Activated CD4-positive, alpha-beta memory T cell treated with anti-CD3 and anti-CD28 coated beads for 36 hours (primary cell): ENCODE results near the gene THAP8. TPM values are rescaled to one million over a fixed set of nuclear protein-coding genes. Genes with fewer than 3 reads are reported as not detected.

Source experiments
- CTCF ChIA-PET: fragments of 350-600 bp; sonication (Branson Sonifier 250); formaldehyde crosslinking; loops from one replicate; lab custom pipeline; 2021; ENCODE audit warnings: antibody characterized with exemption, inconsistent platforms; lab: Charles Lee
- POLR2A ChIA-PET: fragments of 350-600 bp; sonication (Branson Sonifier 250); formaldehyde crosslinking; loops from one replicate; lab custom pipeline; 2021; ENCODE audit warnings: antibody characterized with exemption; lab: Charles Lee
- DNase-seq: peaks from one replicate; pipeline ENCODE4 v3.0.0-alpha.2; 2020
- H3K27ac Mint-ChIP-seq: one replicate; pipeline ENCODE4 v1.8.0; 2021; ENCODE audit warnings: mixed read lengths
- H3K27me3 Mint-ChIP-seq: one replicate; pipeline ENCODE4 v1.8.0; 2021; ENCODE audit warnings: mixed read lengths
- H3K36me3 Mint-ChIP-seq: one replicate; pipeline ENCODE4 v1.8.0; 2021; ENCODE audit warnings: mixed read lengths
- H3K4me1 Mint-ChIP-seq: one replicate; pipeline ENCODE4 v1.8.0; 2021; ENCODE audit warnings: low read depth, mixed read lengths
- H3K4me3 Mint-ChIP-seq: one replicate; pipeline ENCODE4 v1.8.0; 2021; ENCODE audit warnings: mild to moderate bottlenecking, mixed read lengths
- H3K9me3 Mint-ChIP-seq: one replicate; pipeline ENCODE4 v1.8.0; 2021; ENCODE audit warnings: mixed read lengths
- intact Hi-C: fragments of 100-400 bp; cut with micrococcal nuclease; formaldehyde crosslinking; loops from one replicate; pipeline ENCODE4 v1.15.1; 2023
- total RNA-seq, 2 experiments: library from RNA; stranded (reverse); gene quantifications; one replicate each; pipeline ENCODE4 v1.2.3, GENCODE V29; 2021

The THAP8 gene
- total RNA-seq, 2 experiments from 2014 or later: 2.1 to 2.2 TPM

DNA sequence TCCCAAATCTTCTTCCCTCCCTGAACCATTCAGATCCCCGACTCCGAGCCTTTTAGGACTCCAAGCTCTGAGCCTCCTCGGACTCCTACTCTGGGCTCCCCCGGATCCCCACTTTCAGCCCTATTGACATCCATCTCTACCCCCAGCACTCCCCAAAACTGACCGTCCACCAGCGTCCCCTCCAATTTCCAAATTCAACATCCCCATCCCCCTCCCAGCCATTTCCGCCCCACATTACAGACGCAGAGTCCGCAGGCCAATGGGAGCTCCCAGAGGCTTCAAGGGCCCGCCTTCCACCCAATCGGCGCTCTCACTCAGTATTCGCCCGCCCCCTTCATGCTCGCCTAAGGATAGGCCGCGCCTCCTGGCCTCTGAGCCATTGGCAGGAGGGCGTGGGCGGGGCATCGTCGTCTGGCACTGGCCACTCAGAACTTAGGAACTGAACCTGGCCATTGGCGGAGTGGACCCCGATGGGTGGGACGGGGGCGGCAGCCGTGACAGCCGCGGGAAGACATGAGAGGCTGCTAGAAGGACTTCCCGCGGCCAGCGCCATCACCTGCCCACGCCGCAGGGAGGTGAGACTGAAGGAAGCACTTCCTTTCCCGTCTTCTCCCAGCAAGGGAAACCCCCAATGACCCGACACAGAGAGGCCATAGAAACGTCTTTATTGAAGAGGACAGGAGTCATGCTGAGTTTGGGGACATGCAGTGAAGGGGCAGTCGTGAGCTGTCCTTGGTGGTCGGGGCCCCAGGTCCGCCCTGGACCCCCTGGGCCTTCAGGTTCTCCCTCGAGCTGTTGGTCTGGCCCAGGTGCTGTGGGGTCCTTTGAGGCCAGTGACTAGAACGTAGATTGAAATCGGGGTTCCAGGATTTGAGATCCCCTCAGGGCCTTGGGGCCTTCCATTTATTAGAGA lies 39.8 kb downstream of the THAP8 start, which contains the start of gene ALKBH6:
Gene ALKBH6, minus strand, starts transcription at position 202 of the 913 bp plus-strand sequence. CDS start 816 bp downstream, outside the sequence.
- CTCF ChIA-PET: interaction anchor here (0.7 to 1.3 kb wide), 3 partner anchors 17 to 959 kb away, joined by 3 to 5 read pairs (median 5); no protein-coding TSS in a partner anchor
- peaks cover 37% of the 10 kb centered on the region for H3K4me1 Mint-ChIP-seq

DNA sequence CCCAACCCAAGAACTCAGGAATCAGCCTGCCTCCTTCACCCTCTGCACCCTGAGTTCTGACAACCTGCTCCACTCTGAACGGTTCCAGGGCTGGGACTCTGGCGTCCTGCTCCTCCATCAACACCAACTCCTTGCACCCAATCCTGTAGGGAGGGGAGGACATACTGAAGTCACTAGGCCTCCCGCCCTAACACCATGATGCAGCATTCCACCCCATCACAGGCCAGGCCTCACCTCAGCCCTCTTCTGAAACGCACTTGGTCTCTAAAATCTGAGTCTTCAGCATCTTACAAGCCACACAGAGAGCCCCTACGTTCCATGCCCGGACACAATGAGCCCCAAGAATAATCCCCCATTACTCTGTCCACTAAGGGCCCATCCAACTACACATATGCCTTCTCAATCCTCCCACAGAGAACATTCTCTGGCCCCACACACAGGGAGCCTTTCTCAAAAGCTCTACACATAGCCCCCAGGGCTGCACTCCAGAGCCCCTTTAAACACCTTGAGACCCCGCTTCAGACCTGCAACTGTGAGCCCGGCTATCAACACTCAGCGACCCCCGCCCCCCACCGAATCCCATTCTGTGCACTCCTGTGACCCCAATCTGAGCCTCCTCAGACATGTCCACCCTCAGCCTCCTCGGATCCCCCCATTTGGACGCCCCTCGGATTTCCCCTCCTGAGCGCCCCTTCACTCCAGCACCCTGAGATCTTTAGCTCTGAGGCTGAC lies 40.6 kb downstream of the THAP8 start:
- Mint-ChIP-seq H3K4me3 (peak overlapping the region; percentile 99), H3K4me1 (peaks cover 42% of the 10 kb centered on the region), H3K27me3 (no peaks in the 10 kb centered on the region), H3K9me3 (no peaks in the 10 kb centered on the region), H3K27ac (peak overlapping the region; percentile 95), H3K36me3 (peaks cover 4% of the 10 kb centered on the region)
- DNase-seq: no peak
- intact Hi-C loops: loop anchor here (1.0 to 2.0 kb wide), 3 partner anchors 19 to 102 kb away; partner anchors contain the start of genes SDHAF1, TBCB, THAP8 and WDR62
- ChIA-PET POLR2A (interaction anchor here (1.2 to 1.7 kb wide), 5 partner anchors 19 to 115 kb away, joined by 3 to 12 read pairs (median 4); partner anchors contain the start of genes POLR2I, SDHAF1, THAP8 and WDR62), CTCF (interaction anchor here (1.0 to 1.3 kb wide), 2 partner anchors 16 to 114 kb away, joined by 5 read pairs; no protein-coding TSS in a partner anchor)

More for the DNA sequence above, 39.8 kb downstream of the THAP8 start, which contains the start of gene ALKBH6:
- Mint-ChIP-seq H3K27me3 (no peaks in the 10 kb centered on the region), H3K36me3 (peaks cover 4% of the 10 kb centered on the region), H3K9me3 (no peaks in the 10 kb centered on the region), H3K4me3 (peak within 1 kb of the TSS; percentile 99), H3K27ac (peak within 1 kb of the TSS; percentile 95)
- peak; percentile 100 for DNase-seq
- intact Hi-C loops: loop anchor here (1.0 to 2.0 kb wide), 3 partner anchors 19 to 101 kb away; partner anchors contain the start of genes SDHAF1, TBCB, THAP8 and WDR62
- POLR2A ChIA-PET: interaction anchor here (1.2 to 1.7 kb wide), 5 partner anchors 20 to 114 kb away, joined by 3 to 12 read pairs (median 4); partner anchors contain the start of genes POLR2I, SDHAF1, THAP8 and WDR62

DNA sequence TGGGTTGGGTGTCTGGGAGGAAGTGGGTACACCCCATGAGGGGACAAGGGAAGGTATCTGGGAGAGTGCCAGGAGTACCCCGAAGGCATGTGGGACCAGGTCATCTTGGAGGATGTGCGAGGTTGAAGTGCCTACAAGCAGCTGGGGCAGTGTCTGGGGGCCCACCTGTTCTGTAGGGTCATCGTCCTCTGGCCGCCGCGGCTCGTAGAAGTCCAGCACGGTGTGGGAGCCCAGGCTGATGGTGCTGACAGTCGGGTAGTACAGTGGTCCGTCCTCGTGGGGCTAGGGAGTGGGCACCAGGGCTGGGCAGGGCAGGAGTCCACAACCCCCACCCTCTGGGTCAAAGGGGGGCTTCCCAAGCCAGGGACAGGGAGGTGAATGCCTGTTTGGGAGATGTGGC lies 43.7 kb downstream of the THAP8 start:
- Mint-ChIP-seq H3K4me3 (no peak overlapping the region), H3K9me3 (no peaks in the 10 kb centered on the region), H3K27me3 (no peaks in the 10 kb centered on the region), H3K36me3 (no peaks in the 10 kb centered on the region), H3K4me1 (peaks cover 37% of the 10 kb centered on the region), H3K27ac (no peak overlapping the region)
- ChIA-PET CTCF (interaction anchor here (2.4 kb wide), 1 partner anchor 16 kb away, joined by 8 read pairs; the partner anchor contains the start of gene SDHAF1), POLR2A (no interaction called here)
- DNase-seq: no peak
- intact Hi-C loops: no loop called here

DNA sequence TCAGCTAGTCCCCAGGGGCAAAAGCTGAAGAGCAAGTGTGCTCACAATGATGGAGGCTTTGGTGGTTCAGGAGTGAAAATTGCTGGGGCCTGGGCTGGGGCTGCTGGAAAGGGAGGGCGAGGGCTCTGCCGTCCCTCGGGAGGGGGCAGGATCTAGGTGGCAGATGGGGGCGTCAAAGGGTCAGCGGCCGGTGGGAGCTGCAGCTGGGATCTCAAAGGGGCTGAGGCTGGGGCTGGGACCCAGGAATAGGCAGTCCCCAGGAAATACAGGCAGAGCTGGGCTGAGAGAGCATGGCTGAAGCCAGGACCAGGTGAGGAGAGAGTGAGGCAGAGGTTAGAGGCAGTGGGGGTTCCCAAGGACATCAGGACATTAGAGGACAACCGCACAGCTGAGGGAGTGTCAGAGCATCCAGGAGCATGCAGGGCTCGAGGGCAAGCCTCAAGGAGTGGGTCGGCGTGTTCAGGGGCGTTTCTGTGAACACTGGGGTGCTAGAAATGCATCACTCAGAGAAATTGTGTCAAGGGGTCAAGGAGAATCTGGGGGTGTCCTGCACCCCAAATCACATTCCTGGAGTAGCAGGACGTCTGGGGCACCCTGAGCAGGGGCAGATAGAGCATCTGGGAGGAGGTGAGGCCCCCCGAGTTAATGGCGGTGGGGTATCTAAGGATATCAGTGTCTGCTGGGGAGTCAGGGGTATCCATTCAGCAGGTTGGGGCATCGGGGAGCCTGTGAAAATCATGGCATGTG lies 44.3 kb downstream of the THAP8 start:
- Mint-ChIP-seq H3K4me3 (peak overlapping the region; percentile 45), H3K27me3 (no peaks in the 10 kb centered on the region), H3K36me3 (no peaks in the 10 kb centered on the region), H3K4me1 (peaks cover 31% of the 10 kb centered on the region), H3K27ac (no peak overlapping the region), H3K9me3 (no peaks in the 10 kb centered on the region)
- ChIA-PET POLR2A (no interaction called here), CTCF (interaction anchor here (2.4 kb wide), 1 partner anchor 16 kb away, joined by 8 read pairs; the partner anchor contains the start of gene SDHAF1)
- intact Hi-C loops: no loop called here
- no peak for DNase-seq

DNA sequence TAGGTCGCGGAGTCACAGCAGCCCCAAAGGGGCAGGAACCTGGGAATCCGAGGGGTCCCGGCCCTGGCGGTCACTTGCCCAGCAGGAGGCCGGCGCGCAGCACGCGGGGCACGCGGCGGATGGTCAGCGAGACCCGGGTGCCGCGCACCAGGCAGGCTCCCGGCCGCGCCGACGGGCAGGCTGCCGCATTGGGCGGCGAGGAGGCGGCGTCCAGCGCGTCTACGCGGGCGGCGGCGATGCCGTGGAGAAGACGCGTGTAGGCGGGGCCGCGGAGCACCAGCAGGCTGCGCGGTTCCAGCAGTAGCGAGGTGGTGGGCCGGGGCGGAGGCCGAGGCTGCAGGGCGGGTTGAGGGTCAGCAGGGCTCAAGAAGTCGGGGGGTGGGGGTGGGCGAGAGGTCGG lies 44.9 kb downstream of the THAP8 start:
- Mint-ChIP-seq H3K9me3 (no peaks in the 10 kb centered on the region), H3K4me3 (peak overlapping the region; percentile 45), H3K4me1 (peaks cover 26% of the 10 kb centered on the region), H3K27me3 (no peaks in the 10 kb centered on the region), H3K36me3 (no peaks in the 10 kb centered on the region), H3K27ac (no peak overlapping the region)
- intact Hi-C loops: no loop called here
- peak; percentile 69 for DNase-seq
- ChIA-PET CTCF (interaction anchor here (2.4 kb wide), 1 partner anchor 15 kb away, joined by 8 read pairs; the partner anchor contains the start of gene SDHAF1), POLR2A (interaction anchor here (0.9 kb wide), 1 partner anchor 45 kb away, joined by 3 read pairs; the partner anchor contains the start of gene THAP8)

DNA sequence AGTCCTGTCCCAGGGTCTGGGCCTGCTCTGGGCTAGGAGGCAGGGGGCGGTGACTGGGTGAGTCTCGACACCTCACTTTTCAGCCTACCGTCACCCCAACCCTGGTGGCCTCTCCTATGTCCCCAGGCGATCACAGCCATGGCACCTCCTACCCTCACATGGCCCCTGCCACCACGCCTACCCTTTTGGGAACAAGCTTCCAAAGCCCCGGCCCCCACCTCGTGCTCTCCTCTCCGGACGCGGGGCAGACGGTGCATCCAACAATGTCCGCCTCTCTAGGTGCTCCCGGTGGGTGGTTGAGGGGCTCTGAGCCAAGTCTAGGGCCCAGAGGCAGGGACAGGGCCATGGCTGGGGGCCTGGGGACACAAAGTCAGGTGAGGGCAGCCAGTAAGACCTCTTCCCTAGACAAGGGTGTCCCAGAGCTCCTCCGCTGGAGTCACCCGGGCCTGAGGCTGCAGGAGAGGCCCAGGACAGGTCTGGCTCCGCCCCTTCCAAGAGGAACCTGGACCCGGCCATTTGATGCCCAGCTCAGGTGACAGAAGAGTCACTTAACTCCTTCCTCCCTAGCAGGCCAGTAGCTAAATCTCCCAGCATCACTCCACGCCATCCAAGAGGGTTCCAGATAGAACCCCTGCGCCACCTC lies 45.6 kb downstream of the THAP8 start, which contains the start of gene SYNE4:
Gene SYNE4, minus strand, starts transcription at position 478 of the 643 bp plus-strand sequence. Its CDS starts 132 bp downstream, at position 346.
- ChIA-PET POLR2A (interaction anchor here (0.8 to 0.9 kb wide), 2 partner anchors 15 to 46 kb away, joined by 3 read pairs; partner anchors contain the start of gene THAP8), CTCF (interaction anchor here (2.4 kb wide), 1 partner anchor 14 kb away, joined by 8 read pairs; the partner anchor contains the start of gene SDHAF1)
- Mint-ChIP-seq H3K9me3 (no peaks in the 10 kb centered on the region), H3K4me1 (peaks cover 20% of the 10 kb centered on the region), H3K27ac (no peak within 1 kb of the TSS), H3K27me3 (no peaks in the 10 kb centered on the region), H3K36me3 (no peaks in the 10 kb centered on the region), H3K4me3 (peak within 1 kb of the TSS; percentile 45)
- no peak for DNase-seq
- intact Hi-C loops: no loop called here

DNA sequence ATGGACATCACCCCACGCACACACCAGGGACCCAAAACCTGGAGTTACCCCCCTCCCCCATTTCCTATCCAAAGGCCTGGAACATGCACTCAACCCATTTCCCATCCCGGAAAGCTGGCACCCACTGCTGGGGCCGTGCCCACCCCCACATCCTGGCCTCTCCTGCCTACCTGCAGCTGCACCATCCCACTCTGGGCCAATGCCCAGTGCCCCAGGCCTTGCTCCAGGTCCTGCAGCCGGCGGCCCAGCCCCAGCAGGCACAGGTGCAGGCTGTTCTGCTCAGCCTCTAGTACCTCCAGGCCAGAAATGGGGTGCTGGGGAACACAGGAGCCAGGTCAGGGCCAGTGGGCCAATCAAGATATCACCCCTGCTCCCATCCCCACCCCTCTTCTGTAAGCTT lies 47.1 kb downstream of the THAP8 start:
- Mint-ChIP-seq H3K4me1 (peaks cover 13% of the 10 kb centered on the region), H3K9me3 (no peaks in the 10 kb centered on the region), H3K4me3 (no peak overlapping the region), H3K27me3 (no peaks in the 10 kb centered on the region), H3K27ac (no peak overlapping the region), H3K36me3 (no peaks in the 10 kb centered on the region)
- intact Hi-C loops: no loop called here
- DNase-seq: no peak
- ChIA-PET CTCF (no interaction called here), POLR2A (no interaction called here)

DNA sequence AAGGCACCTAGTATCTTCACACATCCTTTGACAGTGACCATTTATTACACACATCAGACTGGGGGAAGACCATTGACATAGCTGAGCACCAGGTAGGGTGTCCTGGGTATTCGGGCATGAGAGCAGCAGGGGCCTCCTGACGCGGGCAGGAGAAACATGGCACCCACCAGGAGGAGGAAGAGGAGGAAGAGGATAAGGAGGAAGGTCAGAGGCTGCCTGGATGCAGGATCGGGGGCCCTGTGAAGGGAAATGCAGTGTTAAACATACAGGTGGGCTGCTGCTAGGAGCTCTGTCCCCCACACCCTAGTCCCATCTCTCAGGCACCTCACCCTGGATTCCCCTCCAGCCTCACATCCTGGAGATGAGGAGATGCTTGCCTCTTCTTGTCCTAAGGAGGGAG lies 50.8 kb downstream of the THAP8 start:
- intact Hi-C loops: no loop called here
- H3K4me1 Mint-ChIP-seq: peaks cover 12% of the 10 kb centered on the region
- H3K27me3 Mint-ChIP-seq: no peaks in the 10 kb centered on the region
- ChIA-PET CTCF (no interaction called here), POLR2A (interaction anchor here (0.6 kb wide), 1 partner anchor 59 kb away, joined by 3 read pairs; no protein-coding TSS in a partner anchor)
- no peak for DNase-seq
- no peak overlapping the region for H3K4me3 Mint-ChIP-seq
- no peak overlapping the region for H3K27ac Mint-ChIP-seq
- H3K36me3 Mint-ChIP-seq: peaks cover 6% of the 10 kb centered on the region
- no peaks in the 10 kb centered on the region for H3K9me3 Mint-ChIP-seq

DNA sequence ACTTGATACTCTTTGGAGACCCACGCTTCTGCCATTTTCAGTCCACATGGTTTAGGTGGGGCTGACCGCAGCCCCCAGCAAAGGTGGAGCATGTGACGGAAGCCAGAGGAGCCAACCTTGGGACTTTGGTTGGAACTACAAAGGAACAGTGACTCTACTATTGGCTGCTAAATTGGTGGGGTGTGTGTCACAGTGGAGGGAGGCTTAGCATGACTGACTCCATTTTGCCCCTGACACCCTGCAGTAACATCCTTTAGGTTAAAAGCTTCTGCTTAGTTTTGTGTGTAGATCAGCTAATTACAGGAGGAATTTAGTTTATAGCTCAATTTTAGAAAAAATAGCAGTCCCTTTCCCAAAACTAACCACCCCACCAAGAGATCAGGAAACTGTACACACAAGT lies 52.5 kb downstream of the THAP8 start:
- CTCF ChIA-PET: no interaction called here
- no peaks in the 10 kb centered on the region for H3K9me3 Mint-ChIP-seq
- POLR2A ChIA-PET: no interaction called here
- H3K36me3 Mint-ChIP-seq: peaks cover 11% of the 10 kb centered on the region
- no peak overlapping the region for H3K27ac Mint-ChIP-seq
- no peak for DNase-seq
- no peak overlapping the region for H3K4me3 Mint-ChIP-seq
- peaks cover 24% of the 10 kb centered on the region for H3K4me1 Mint-ChIP-seq
- H3K27me3 Mint-ChIP-seq: no peaks in the 10 kb centered on the region
- intact Hi-C loops: no loop called here

DNA sequence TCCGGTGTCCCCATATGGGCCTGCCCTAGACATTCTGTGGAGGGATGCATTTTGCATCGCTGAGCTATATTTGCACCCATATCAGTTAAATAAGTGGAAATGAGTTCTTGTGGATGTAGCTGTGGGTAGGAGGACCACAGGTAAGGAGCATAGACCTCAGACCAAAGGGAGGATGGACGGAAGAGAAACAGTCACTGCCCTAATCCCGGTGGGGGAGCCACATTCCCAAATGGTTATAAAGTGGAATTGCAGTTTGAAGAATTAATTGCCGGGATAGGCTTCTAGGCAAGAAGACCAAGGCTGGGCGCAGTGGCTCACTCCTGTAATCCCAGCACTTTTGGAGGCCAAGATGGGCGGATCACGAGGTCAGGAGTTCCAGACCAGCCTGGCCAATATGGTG lies 57.3 kb downstream of the THAP8 start:
- ChIA-PET CTCF (interaction anchor here (1.7 kb wide), 1 partner anchor 17 kb away, joined by 5 read pairs; the partner anchor contains the start of gene ALKBH6), POLR2A (interaction anchor here (3.8 kb wide), 1 partner anchor 17 kb away, joined by 12 read pairs; the partner anchor contains the start of gene ALKBH6)
- Mint-ChIP-seq H3K4me3 (peak overlapping the region; percentile 88), H3K4me1 (peaks cover 40% of the 10 kb centered on the region), H3K27ac (peak overlapping the region; percentile 36), H3K9me3 (no peaks in the 10 kb centered on the region), H3K36me3 (peaks cover 14% of the 10 kb centered on the region), H3K27me3 (no peaks in the 10 kb centered on the region)
- intact Hi-C loops: loop anchor here (5.0 kb wide), 2 partner anchors 39 to 131 kb away; no protein-coding TSS in a partner anchor
- DNase-seq: no peak
